Esophagus muscularis mucosa (tissue), 3 donors: ENCODE results near the gene IQCK.

Experiments
- CTCF ChIP-seq, 3 experiments: fragments of 200-600 bp in 2 of 3; fragments of 450-650 bp in 1 of 3; sonication (generic) in 2 of 3; IDR thresholded peaks; one replicate each; pipeline ENCODE4 v1.5.1; 2017 to 2019; ENCODE audit warnings: antibody characterized with exemption in 3 of 3, mild to moderate bottlenecking in 2 of 3, moderate library complexity in 1 of 3
- POLR2A ChIP-seq: fragments of 450-650 bp; IDR thresholded peaks from one replicate; pipeline ENCODE4 v1.6.1; 2017; ENCODE audit warnings: antibody characterized with exemption, moderate library complexity, mild to moderate bottlenecking, low read depth
- POLR2AphosphoS5 ChIP-seq, 2 donors: sonication (generic); formaldehyde crosslinking; IDR thresholded peaks; one replicate each; pipeline ENCODE4 v1.6.1; 2017; ENCODE audit warnings: antibody characterized with exemption in 2 of 2

DNA sequence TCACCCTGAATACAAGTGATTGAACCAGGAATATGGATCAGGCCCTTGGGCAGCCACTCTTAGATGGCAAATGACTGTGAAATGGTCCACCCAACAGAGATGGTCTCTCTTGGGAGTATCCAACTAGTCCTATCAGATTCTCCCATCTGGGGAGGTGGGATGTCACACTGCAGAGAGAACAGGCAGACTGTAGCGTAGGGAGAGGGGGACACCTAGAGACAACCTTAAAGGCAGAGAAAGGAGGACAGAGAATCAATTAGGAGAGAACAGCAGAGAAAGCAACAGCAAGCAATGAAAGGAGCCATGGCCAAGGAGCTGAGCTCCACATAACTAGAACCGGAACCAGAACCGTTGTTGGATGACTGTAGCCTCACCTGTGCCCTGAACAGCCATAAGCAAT is 37.2 kb downstream of the IQCK start:
- TF ChIP-seq CTCF (IDR thresholded peaks at IDR 0.05) (no peak), POLR2A (no peak), POLR2AphosphoS5 (IDR thresholded peaks at IDR 0.05) (no peak)
